Muscle of leg (tissue), 11 donors: ENCODE measurements around the gene PDE2A. TPM values are rescaled to one million over a fixed set of nuclear protein-coding genes. Genes with fewer than 3 reads are reported as not detected.

Experiments used
- DNase-seq: peaks from one replicate; pipeline ENCODE4 v3.0.0; 2013
- H3K27ac ChIP-seq: one replicate; pipeline ENCODE4 v1.5.1; 2013; ENCODE audit warnings: mild to moderate bottlenecking, low read length, control low read depth
- H3K27me3 ChIP-seq: one replicate; pipeline ENCODE4 v1.6.1; 2013; ENCODE audit warnings: low read length; ENCODE audit not compliant: control insufficient read depth, insufficient read depth
- H3K36me3 ChIP-seq: one replicate; pipeline ENCODE4 v1.6.1; 2013; ENCODE audit warnings: low read length; ENCODE audit not compliant: control insufficient read depth, insufficient read depth
- H3K4me1 ChIP-seq: one replicate; pipeline ENCODE4 v1.6.1; 2013; ENCODE audit warnings: low read length; ENCODE audit not compliant: control insufficient read depth, insufficient read depth
- H3K4me3 ChIP-seq: one replicate; pipeline ENCODE4 v1.5.1; 2013; ENCODE audit warnings: low read length, control low read depth
- H3K9me3 ChIP-seq: replicated peaks from 2 replicates; pipeline ENCODE4 v1.6.1; 2013; ENCODE audit warnings: low read depth, low read length; ENCODE audit not compliant: control insufficient read depth
- WGBS: methylation state at CpG from one replicate; pipeline ENCODE4 v1.1.5; 2013; ENCODE audit warnings: missing lambda C conversion rate; ENCODE audit not compliant: insufficient coverage; 5-methylcytosine and 5-hydroxymethylcytosine counted together
- polyA plus RNA-seq, 8 donors: library from polyadenylated mRNA; unstranded; fragments of 120-200 nt; gene quantifications; one replicate each; pipeline versions ENCODE4 v1.2.1 to v1.2.3, GENCODE V29; 2013; ENCODE audit warnings: inconsistent platforms in 1 of 8, low replicate concordance in 1 of 8; ENCODE audit not compliant: insufficient read length in 8 of 8, insufficient read depth in 1 of 8
- total RNA-seq: library from RNA; stranded (reverse); fragments of 120-200 nt; gene quantifications from one replicate; pipeline ENCODE4 v1.2.4, GENCODE V29; 2013

Gene PDE2A
- total and polyA plus RNA-seq, 9 donors: 10.7 to 18.2 (median 14.8) TPM

GRCh38 chr11:72662036-72662435, 12.2 kb downstream of the PDE2A start:
- H3K27ac ChIP-seq: no peak overlapping the region
- H3K4me3 ChIP-seq: no peak overlapping the region
- H3K36me3 ChIP-seq: no peaks in the 10 kb centered on the region
- peaks cover 34% of the 10 kb centered on the region for H3K27me3 ChIP-seq
- no peaks in the 10 kb centered on the region for H3K9me3 ChIP-seq
- H3K4me1 ChIP-seq: no peaks in the 10 kb centered on the region
- no peak for DNase-seq
- WGBS: 65% methylated on average over 2 of the region's 5 CpGs

- DNase-seq: no peak
- H3K4me1 ChIP-seq: no peaks in the 10 kb centered on the region
- no peak overlapping the region for H3K4me3 ChIP-seq
- no peak overlapping the region for H3K27ac ChIP-seq
- 65% methylated on average over 8 of the region's 9 CpGs for WGBS
- no peaks in the 10 kb centered on the region for H3K9me3 ChIP-seq
- H3K36me3 ChIP-seq: no peaks in the 10 kb centered on the region
- peaks cover 34% of the 10 kb centered on the region for H3K27me3 ChIP-seq
Observed at GRCh38 chr11:72661486-72661885, 12.7 kb downstream of the PDE2A start.

- no peaks in the 10 kb centered on the region for H3K36me3 ChIP-seq
- DNase-seq: no peak
- WGBS: 64% methylated on average over 7 of the region's 9 CpGs
Observed at GRCh38 chr11:72658989-72659640, 15.1 kb downstream of the PDE2A start.

GRCh38 chr11:72657411-72658100, 16.7 kb downstream of the PDE2A start:
- H3K4me1 ChIP-seq: peaks cover 5% of the 10 kb centered on the region
- no peak overlapping the region for H3K4me3 ChIP-seq
- no peak for DNase-seq
- WGBS: no CpG with 5 or more reads among the region's 6 CpGs
- H3K9me3 ChIP-seq: no peaks in the 10 kb centered on the region
- peaks cover 18% of the 10 kb centered on the region for H3K27me3 ChIP-seq
- no peak overlapping the region for H3K27ac ChIP-seq
- no peaks in the 10 kb centered on the region for H3K36me3 ChIP-seq

More at GRCh38 chr11:72658989-72659640, 15.1 kb downstream of the PDE2A start:
- peaks cover 27% of the 10 kb centered on the region for H3K27me3 ChIP-seq
- no peaks in the 10 kb centered on the region for H3K4me1 ChIP-seq
- H3K27ac ChIP-seq: no peak overlapping the region
- H3K9me3 ChIP-seq: no peaks in the 10 kb centered on the region
- no peak overlapping the region for H3K4me3 ChIP-seq

GRCh38 chr11:72655896-72656464, 18.2 kb downstream of the PDE2A start:
- Histone ChIP-seq H3K27me3 (peaks cover 11% of the 10 kb centered on the region), H3K4me3 (no peak overlapping the region), H3K36me3 (no peaks in the 10 kb centered on the region), H3K4me1 (peaks cover 10% of the 10 kb centered on the region), H3K27ac (no peak overlapping the region), H3K9me3 (no peaks in the 10 kb centered on the region)
- WGBS: 54% methylated on average over 10 of the region's 11 CpGs
- DNase-seq: no peak

- WGBS: 73% methylated on average over 5 of the region's 8 CpGs
- no peaks in the 10 kb centered on the region for H3K9me3 ChIP-seq
- peaks cover 17% of the 10 kb centered on the region for H3K4me1 ChIP-seq
- H3K27ac ChIP-seq: no peak overlapping the region
- DNase-seq: no peak
- H3K4me3 ChIP-seq: no peak overlapping the region
- H3K27me3 ChIP-seq: peaks cover 9% of the 10 kb centered on the region
- no peaks in the 10 kb centered on the region for H3K36me3 ChIP-seq
Observed at GRCh38 chr11:72655014-72655413, 19.2 kb downstream of the PDE2A start.

- DNase-seq: no peak
- Histone ChIP-seq H3K4me1 (peaks cover 17% of the 10 kb centered on the region), H3K9me3 (no peaks in the 10 kb centered on the region), H3K36me3 (no peaks in the 10 kb centered on the region), H3K27me3 (peaks cover 5% of the 10 kb centered on the region), H3K27ac (no peak overlapping the region), H3K4me3 (no peak overlapping the region)
- 57% methylated on average over 2 of the region's 3 CpGs for WGBS
Observed at GRCh38 chr11:72653649-72654048, 20.6 kb downstream of the PDE2A start.

- H3K4me1 ChIP-seq: peaks cover 17% of the 10 kb centered on the region
Observed at GRCh38 chr11:72652873-72653630, 21.2 kb downstream of the PDE2A start.

GRCh38 chr11:72652133-72652532, 22.1 kb downstream of the PDE2A start:
- Histone ChIP-seq H3K4me1 (peaks cover 17% of the 10 kb centered on the region), H3K9me3 (no peaks in the 10 kb centered on the region), H3K4me3 (no peak overlapping the region), H3K36me3 (no peaks in the 10 kb centered on the region), H3K27me3 (peaks cover 2% of the 10 kb centered on the region), H3K27ac (no peak overlapping the region)
- no peak for DNase-seq

More at GRCh38 chr11:72652873-72653630, 21.2 kb downstream of the PDE2A start:
- H3K27me3 ChIP-seq: peaks cover 5% of the 10 kb centered on the region
- H3K9me3 ChIP-seq: no peaks in the 10 kb centered on the region
- WGBS: 30% methylated on average over 13 of the region's 13 CpGs
- H3K27ac ChIP-seq: no peak overlapping the region
- no peak for DNase-seq
- no peak overlapping the region for H3K4me3 ChIP-seq
- no peaks in the 10 kb centered on the region for H3K36me3 ChIP-seq
